Mesothelial cell of epicardium (in vitro differentiated cells): ENCODE measurements around the gene CSNK1A1L. TPM values are rescaled to one million over a fixed set of nuclear protein-coding genes. Genes with fewer than 3 reads are reported as not detected.

Source experiments
- DNase-seq, 2 experiments: peaks; one replicate each; pipeline ENCODE4 v3.0.0; 2021; ENCODE audit warnings: low spot score in 2 of 2; ENCODE audit not compliant: unreplicated experiment in 2 of 2
- H3K27ac Mint-ChIP-seq: 2 replicates; pipeline ENCODE4 v1.8.0; 2021; ENCODE audit warnings: mixed read lengths
- H3K27me3 Mint-ChIP-seq: 2 replicates; pipeline ENCODE4 v1.8.0; 2021; ENCODE audit warnings: low read depth, mixed read lengths
- H3K36me3 Mint-ChIP-seq: 2 replicates; pipeline ENCODE4 v1.8.0; 2021; ENCODE audit warnings: mixed read lengths
- H3K4me1 Mint-ChIP-seq: 2 replicates; pipeline ENCODE4 v1.8.0; 2021; ENCODE audit warnings: mixed read lengths
- H3K4me3 Mint-ChIP-seq: 2 replicates; pipeline ENCODE4 v1.8.0; 2021; ENCODE audit warnings: mild to moderate bottlenecking, moderate library complexity, mixed read lengths
- H3K9me3 Mint-ChIP-seq: 2 replicates; pipeline ENCODE4 v1.8.0; 2021; ENCODE audit warnings: mixed read lengths
- total RNA-seq: library from RNA; stranded (reverse); gene quantifications from 3 replicates; pipeline ENCODE4 v1.2.1, GENCODE V29; 2021
- TF ChIP-seq, protein P1 (sequence below): fragments of 200-600 bp; sonication (generic); IDR thresholded peaks from one replicate; pipeline ENCODE4 v1.5.0; 2021; ENCODE audit warnings: antibody characterized with exemption; ENCODE audit not compliant: unreplicated experiment

The CSNK1A1L gene
- total RNA-seq, 1 donor from 2014 or later, result not detected

DNA sequence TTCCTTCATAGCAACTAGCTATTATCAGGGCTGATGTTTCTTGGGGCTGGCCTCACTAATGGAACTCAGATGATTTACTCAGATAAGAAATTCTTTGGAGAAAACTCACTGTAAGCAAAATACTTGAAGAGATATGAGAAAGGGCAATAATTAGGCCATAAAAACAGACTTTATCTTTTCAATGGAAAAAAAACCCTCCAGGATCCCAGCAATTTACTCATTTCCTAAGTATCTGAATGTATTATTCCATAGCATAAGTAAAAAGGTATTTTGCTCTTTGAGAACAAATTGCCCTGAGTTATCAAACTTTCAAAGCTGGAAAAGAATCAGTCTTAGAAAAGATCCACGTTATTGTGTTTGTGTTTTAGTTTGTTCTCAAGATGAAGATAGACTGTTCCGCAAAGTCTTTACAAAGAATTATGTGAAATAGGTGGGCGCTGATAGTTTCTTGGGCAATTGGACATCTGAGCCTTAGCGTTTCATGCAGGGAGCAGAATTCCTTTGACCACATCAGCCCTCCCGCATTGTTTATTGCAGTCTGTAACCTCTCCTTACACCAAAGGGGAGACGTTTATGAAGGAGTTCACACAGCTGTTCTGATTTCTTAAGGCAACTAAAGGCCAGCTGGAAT is 29.1 kb upstream of the CSNK1A1L start:
- H3K4me3 Mint-ChIP-seq, result peak overlapping the region; percentile 15
- H3K27me3 Mint-ChIP-seq, result no peaks in the 10 kb centered on the region
- H3K27ac Mint-ChIP-seq, result peak overlapping the region; percentile 87
- no peak for DNase-seq
- TF ChIP-seq, protein P1, sequence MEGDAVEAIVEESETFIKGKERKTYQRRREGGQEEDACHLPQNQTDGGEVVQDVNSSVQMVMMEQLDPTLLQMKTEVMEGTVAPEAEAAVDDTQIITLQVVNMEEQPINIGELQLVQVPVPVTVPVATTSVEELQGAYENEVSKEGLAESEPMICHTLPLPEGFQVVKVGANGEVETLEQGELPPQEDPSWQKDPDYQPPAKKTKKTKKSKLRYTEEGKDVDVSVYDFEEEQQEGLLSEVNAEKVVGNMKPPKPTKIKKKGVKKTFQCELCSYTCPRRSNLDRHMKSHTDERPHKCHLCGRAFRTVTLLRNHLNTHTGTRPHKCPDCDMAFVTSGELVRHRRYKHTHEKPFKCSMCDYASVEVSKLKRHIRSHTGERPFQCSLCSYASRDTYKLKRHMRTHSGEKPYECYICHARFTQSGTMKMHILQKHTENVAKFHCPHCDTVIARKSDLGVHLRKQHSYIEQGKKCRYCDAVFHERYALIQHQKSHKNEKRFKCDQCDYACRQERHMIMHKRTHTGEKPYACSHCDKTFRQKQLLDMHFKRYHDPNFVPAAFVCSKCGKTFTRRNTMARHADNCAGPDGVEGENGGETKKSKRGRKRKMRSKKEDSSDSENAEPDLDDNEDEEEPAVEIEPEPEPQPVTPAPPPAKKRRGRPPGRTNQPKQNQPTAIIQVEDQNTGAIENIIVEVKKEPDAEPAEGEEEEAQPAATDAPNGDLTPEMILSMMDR, result no peak
- peaks cover 42% of the 10 kb centered on the region for H3K4me1 Mint-ChIP-seq
- H3K9me3 Mint-ChIP-seq, result peaks cover 18% of the 10 kb centered on the region
- H3K36me3 Mint-ChIP-seq, result peaks cover 7% of the 10 kb centered on the region

DNA sequence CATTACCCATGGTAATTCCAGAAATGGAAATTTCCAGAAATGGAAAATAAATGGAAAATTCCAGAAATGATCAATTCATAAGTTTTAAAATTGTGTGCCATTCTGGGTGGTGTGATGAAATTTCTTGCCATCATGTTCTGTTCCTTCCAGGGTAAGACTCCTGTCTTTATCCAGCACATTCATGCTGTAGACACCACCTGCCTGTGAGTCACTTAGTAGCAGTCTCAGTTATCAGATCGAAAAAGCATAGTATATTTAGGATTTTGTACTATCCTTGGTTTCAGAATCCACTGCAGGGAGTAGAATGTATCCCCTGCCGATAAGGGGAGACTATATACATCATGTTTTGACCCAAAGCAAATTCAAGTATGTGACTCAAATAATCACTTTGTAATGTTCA is 26.7 kb upstream of the CSNK1A1L start:
- Mint-ChIP-seq H3K4me3 (no peak overlapping the region), H3K4me1 (peaks cover 45% of the 10 kb centered on the region), H3K27ac (no peak overlapping the region), H3K36me3 (peaks cover 5% of the 10 kb centered on the region), H3K27me3 (no peaks in the 10 kb centered on the region), H3K9me3 (peaks cover 11% of the 10 kb centered on the region)
- TF ChIP-seq, protein P1, result no peak
- DNase-seq, result no peak

DNA sequence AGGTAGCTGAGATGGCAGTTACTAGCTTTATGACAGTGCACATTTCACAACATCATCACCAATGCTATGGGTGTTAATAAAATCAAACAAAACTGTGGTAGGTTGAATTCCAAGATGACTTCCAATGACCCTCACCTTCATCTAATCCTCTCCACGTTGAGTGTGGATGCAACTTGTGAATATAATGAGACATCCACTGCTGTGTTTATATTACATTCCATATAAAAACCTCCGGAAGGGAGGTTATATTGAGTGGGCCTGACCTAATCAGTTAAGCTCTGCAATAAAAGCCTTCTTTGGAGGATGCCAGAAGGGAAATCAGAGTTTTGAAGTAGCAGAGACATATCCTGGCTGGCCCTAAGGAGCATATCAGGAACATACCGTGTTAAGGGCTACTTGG is 25.6 kb upstream of the CSNK1A1L start:
- DNase-seq, result no peak
- Mint-ChIP-seq H3K36me3 (peaks cover 5% of the 10 kb centered on the region), H3K4me3 (no peak overlapping the region), H3K9me3 (peaks cover 11% of the 10 kb centered on the region), H3K27me3 (no peaks in the 10 kb centered on the region), H3K27ac (no peak overlapping the region), H3K4me1 (peaks cover 53% of the 10 kb centered on the region)
- TF ChIP-seq, protein P1, result no peak

DNA sequence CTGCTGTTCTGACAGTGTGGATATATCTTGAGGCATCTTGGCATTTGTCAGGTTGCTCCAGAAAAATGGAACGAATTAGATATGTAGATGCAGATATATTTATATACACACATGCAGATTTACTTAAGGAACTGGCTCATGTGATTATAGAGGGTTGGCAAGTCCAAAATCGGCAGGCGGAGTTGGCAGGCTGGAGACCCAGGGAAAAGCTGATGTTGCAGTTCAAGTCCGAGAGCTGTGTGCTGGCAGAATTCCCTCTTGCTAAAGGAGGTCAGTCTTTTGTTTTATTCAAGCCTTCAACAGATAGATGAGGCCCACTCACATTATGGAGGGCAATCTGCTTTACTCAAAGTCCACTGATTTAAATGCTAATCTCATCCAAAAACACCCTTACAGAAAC is 24.4 kb upstream of the CSNK1A1L start:
- DNase-seq, result no peak
- Mint-ChIP-seq H3K27ac (no peak overlapping the region), H3K27me3 (no peaks in the 10 kb centered on the region), H3K36me3 (peaks cover 5% of the 10 kb centered on the region), H3K4me3 (no peak overlapping the region), H3K9me3 (peaks cover 11% of the 10 kb centered on the region), H3K4me1 (peaks cover 43% of the 10 kb centered on the region)
- TF ChIP-seq, protein P1, result no peak

DNA sequence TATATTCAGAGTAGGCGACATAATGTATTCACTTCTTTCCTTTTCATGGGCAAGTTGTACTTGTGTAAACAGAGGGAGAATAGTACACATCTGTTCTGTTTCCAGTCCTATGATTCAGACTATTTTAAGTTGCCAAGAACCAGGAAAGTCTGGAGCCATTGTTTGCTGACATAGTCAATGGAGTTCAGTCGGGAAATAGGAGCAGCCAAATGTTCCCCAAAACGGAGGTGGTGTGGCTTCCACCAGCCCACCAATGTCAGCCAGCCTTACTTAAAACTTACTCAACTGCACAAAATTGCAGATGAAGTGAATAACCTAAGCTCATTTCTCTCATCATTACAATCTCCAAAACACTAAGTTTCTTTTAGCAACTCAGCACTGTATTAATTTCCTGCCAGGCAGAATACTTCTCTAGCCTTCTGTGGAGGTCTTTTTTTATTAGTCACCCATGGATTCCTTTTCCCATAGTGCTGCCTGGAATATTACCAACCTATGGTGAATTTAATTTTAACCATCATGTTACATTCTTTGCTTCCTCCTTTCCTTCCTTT is 22.3 kb upstream of the CSNK1A1L start:
- H3K27me3 Mint-ChIP-seq, result no peaks in the 10 kb centered on the region

More for the DNA sequence above, 22.3 kb upstream of the CSNK1A1L start:
- Mint-ChIP-seq H3K36me3 (peaks cover 8% of the 10 kb centered on the region), H3K4me3 (no peak overlapping the region), H3K27ac (peak overlapping the region; percentile 88), H3K4me1 (peaks cover 27% of the 10 kb centered on the region), H3K9me3 (peaks cover 19% of the 10 kb centered on the region)
- TF ChIP-seq, protein P1, result no peak
- DNase-seq, result no peak
